Coronary artery (tissue), 2 donors: ENCODE results near the gene CRIP1.

ENCODE experiments used
- DNase-seq: peaks from one replicate; pipeline ENCODE4 v3.0.0-alpha.2; 2017; ENCODE audit warnings: low spot score
- H3K27ac ChIP-seq, 2 donors: fragments of 200-600 bp; sonication (generic); one replicate each; pipeline ENCODE4 v1.5.1; 2016 to 2019
- H3K4me3 ChIP-seq: fragments of 200-600 bp; sonication (generic); 2 replicates; pipeline ENCODE4 v1.5.1; 2016; ENCODE audit warnings: mild to moderate bottlenecking, moderate library complexity
- TF ChIP-seq, protein P1 (sequence below): fragments of 200-600 bp; sonication (generic); IDR thresholded peaks from one replicate; pipeline ENCODE4 v1.5.1; 2019; ENCODE audit warnings: antibody characterized with exemption

The CRIP1 gene

DNA sequence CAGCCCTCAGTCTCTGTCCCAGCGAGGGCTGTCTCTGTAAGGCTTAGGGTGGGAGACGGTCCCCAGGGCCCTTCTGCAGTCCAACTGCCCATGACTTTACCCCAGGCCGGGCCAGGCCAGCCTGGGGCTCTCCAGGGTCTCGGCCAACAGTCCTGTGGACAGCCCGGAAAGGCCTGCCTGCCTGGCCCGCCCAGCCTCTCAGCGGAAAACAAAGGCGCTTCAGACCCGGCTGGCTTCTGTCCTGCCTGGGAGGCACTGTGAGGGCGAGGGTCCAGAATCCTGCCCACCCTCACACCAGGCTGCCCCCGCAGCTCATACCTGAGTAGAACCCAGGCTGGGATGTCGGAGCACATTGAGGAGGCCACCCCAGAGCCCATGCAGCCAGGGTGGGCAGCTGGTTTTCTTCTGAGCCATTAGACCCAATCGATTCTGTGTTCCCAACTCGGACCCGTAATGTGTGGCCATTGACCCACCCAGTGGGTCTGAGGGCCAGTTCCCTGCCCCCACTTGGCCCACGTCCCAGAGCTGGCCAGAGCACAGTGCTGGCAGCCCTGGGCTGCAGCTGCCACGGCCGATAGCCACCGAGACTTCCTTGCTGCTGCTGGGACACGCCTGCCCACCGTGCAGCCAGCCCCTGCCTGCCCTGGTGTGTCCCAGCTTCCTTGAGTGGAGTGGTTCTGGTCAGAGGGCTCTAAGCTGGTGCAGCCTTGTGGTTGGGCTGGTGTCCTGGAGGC lies 10.4 kb upstream of the CRIP1 start:
- Histone ChIP-seq H3K27ac (peak overlapping the region; percentile 95 to 100), H3K4me3 (peak overlapping the region; percentile 97)
- DNase-seq = peak; percentile 90
- TF ChIP-seq, protein P1, sequence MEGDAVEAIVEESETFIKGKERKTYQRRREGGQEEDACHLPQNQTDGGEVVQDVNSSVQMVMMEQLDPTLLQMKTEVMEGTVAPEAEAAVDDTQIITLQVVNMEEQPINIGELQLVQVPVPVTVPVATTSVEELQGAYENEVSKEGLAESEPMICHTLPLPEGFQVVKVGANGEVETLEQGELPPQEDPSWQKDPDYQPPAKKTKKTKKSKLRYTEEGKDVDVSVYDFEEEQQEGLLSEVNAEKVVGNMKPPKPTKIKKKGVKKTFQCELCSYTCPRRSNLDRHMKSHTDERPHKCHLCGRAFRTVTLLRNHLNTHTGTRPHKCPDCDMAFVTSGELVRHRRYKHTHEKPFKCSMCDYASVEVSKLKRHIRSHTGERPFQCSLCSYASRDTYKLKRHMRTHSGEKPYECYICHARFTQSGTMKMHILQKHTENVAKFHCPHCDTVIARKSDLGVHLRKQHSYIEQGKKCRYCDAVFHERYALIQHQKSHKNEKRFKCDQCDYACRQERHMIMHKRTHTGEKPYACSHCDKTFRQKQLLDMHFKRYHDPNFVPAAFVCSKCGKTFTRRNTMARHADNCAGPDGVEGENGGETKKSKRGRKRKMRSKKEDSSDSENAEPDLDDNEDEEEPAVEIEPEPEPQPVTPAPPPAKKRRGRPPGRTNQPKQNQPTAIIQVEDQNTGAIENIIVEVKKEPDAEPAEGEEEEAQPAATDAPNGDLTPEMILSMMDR = no peak

DNA sequence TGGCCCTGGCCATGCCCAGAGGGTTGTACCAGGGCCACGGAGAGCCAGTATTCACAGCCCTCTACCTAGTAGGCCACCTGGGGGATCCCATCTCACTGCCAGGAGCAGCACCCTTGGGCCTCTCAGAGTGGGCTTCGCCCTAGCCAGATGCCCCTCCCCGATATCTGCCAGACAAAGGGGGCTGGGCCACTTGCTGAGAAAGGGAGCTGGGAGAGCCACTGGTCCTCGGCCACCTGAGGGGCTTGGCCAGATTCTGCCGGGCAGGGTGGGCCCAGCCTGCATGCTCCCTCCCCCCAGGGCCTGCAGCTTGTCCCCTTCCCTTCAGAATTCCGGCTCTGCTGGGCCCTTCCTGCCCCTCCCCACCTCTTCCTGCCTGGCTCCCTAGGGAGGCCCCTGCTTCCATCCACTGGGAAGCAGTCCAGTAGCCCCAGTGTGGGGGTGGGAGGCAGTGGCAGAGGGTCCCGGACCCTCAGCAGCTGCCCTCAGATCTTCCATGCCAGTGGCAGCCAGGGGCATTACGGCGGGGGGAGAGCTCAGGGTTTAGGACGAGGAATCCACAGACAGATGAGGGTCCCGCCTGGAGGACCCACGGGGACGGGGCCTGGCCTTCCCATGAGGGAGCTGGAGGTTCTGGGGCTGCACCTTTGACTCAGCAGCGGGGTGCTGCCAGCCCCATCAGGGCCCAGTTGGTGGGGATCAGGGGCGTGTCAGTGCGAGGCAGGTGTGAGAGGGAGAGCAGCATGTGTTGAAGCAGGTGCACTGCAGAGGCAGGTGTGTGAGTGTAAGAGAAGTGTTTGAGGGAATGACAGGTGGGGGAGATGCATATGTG lies 9.6 kb upstream of the CRIP1 start:
- Histone ChIP-seq H3K27ac (peak overlapping the region; percentile 95 to 100), H3K4me3 (peak overlapping the region; percentile 97)
- TF ChIP-seq, protein P1 = no peak
- DNase-seq = no peak

DNA sequence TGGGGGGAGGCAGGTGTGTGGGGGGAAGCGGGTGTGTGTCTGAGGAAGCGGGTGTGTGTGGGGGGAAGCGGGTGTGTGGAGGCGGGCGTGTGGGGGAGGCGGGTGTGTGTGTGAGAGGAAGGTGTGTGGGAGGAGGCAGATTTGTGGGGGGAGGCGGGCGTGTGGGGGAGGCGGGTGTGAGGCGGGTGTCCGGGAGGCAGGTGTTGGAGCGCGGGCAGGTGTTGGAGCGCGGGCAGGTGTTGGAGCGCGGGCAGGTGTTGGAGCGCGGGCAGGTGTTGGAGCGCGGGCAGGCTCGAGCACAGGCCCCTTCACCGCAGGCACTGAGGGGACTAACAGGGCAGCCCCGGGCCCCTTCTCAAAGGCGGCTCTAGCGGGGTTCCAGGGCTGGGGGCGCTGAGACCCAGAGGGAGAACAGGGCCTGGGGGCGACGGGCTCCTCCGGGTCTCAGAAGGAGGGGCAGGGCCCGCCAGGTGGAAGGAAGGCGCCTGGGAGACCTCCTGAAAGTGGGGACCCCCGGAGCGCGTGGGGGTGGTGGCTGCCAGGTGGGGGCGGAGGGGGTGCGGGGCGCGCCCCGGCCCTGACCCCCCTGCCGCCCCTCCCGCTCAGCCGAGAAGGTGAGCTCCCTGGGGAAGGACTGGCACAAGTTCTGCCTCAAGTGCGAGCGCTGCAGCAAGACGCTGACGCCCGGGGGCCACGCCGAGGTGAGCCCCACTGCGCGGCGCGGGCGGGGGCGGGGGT lies 8.9 kb upstream of the CRIP1 start:
- DNase-seq = no peak
- H3K4me3 ChIP-seq = peak overlapping the region; percentile 97
- peak overlapping the region; percentile 95 to 100 for H3K27ac ChIP-seq
- TF ChIP-seq, protein P1 = no peak

DNA sequence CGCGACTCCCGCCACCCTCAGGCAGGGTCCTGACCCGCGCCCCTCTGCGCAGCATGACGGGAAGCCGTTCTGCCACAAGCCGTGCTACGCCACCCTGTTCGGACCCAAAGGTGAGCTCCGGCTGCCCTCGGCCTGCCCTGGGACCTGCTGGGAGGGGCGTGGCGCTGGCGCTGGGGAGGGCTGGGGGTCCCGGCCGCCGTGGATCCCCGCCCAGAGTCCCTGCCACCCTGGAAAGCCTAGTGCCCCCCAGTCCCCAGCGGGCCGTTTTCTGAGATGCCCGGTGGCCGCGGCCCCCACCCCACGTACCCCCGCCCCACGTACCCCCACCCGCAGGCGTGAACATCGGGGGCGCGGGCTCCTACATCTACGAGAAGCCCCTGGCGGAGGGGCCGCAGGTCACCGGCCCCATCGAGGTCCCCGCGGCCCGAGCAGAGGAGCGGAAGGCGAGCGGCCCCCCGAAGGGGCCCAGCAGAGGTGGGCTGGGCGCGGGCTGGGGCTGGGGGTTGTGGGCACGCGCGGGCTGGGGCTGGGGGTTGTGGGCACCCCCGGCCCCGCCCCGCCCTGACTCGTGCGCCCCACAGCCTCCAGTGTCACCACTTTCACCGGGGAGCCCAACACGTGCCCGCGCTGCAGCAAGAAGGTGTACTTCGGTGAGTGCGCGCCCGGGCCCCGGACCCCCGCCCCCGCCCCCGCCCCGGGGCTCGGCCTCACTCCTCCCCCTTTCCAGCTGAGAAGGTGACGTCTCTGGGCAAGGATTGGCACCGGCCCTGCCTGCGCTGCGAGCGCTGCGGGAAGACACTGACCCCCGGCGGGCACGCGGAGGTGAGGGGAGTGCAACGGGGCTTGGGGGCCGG lies 8.1 kb upstream of the CRIP1 start:
- TF ChIP-seq, protein P1 = no peak
- Histone ChIP-seq H3K27ac (peak overlapping the region; percentile 28 to 100), H3K4me3 (no peak overlapping the region)
- DNase-seq = no peak

DNA sequence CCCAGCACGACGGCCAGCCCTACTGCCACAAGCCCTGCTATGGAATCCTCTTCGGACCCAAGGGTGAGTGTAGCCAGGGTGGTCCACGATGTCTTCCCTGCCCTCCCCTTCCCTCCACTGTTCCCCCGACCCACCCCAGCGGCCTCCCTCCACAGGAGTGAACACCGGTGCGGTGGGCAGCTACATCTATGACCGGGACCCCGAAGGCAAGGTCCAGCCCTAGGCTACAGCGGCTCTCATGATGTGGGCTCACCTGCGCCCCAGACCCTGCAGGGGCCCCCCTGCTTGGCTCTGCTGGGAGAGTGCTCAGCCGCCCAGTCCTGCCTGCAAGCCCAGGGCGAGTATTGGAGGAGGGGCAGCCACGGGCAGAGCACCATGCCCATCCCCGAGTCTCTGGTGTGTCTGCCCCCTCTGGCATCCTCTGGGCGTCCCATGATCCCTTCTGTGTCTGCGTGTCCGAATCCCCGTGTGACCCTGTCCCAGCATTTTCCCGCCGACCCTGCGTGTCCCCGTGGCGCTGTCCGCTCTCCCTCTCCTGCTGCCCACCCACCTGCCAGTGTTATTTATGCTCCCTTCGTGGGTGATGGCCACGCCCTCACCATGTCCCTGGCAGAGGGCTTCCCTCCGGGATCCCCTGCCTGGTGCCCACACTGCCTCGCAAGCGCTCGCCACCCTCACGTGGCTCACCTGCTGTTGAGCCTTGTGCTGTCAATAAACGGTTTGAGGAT lies 7.1 kb upstream of the CRIP1 start:
- no peak for DNase-seq
- TF ChIP-seq, protein P1 = no peak
- H3K27ac ChIP-seq = peak overlapping the region; percentile 96 to 100
- H3K4me3 ChIP-seq = no peak overlapping the region

DNA sequence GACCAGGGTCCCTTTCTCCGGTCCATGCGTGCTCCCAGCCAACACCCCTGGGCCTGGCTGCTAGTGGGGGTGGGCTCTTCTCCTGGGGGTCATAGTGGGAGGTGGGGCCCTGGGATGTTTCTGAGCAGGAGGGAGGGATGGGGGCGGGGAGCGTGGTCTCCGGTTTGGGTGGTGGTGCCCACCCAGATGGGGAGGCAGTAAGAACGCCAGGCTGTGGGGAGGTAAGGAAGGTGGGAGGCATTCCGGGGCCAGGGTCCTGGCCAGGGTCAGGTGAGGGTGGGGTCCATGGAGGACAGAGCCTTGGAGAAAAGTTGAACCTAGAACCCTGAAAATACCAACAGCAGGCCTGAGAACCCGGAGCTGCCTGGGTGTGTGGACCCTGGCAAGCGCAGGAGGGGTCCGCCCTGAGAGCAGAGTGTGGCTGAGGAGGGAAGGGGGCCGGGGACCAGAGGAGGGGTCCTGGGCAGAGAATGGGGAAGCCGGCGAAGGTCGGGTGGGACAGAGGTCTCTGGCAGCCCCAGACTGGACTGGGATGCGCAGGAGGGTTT lies 6.4 kb upstream of the CRIP1 start:
- no peak for DNase-seq
- Histone ChIP-seq H3K27ac (peak overlapping the region; percentile 96 to 100), H3K4me3 (peak overlapping the region; percentile 67)
- TF ChIP-seq, protein P1 = no peak
